ENCODE results near the gene SEMA4D.

DNA sequence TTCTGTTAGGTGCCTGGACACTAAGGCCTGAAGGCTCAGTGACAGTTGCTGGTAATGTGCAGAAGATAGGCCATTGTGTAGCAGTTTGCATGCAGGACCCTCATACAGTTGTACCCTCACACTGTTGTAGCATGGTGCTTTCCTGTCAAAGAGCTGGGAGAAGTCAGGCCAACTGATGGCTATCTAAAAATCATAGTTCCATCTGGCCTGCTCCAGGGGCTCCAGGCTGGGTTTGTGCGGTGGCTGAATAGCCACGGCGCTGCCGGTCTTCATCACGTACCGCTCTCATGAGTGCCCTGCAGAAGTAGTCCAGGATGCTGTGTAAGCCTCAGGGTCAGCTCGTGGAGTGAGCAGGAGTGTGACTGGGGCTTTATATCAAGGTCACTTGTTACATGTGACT lies 167.4 kb downstream of the SEMA4D start:
- TF ChIP-seq, protein P1, sequence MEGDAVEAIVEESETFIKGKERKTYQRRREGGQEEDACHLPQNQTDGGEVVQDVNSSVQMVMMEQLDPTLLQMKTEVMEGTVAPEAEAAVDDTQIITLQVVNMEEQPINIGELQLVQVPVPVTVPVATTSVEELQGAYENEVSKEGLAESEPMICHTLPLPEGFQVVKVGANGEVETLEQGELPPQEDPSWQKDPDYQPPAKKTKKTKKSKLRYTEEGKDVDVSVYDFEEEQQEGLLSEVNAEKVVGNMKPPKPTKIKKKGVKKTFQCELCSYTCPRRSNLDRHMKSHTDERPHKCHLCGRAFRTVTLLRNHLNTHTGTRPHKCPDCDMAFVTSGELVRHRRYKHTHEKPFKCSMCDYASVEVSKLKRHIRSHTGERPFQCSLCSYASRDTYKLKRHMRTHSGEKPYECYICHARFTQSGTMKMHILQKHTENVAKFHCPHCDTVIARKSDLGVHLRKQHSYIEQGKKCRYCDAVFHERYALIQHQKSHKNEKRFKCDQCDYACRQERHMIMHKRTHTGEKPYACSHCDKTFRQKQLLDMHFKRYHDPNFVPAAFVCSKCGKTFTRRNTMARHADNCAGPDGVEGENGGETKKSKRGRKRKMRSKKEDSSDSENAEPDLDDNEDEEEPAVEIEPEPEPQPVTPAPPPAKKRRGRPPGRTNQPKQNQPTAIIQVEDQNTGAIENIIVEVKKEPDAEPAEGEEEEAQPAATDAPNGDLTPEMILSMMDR (IDR thresholded peaks at IDR 0.05), result no peak
- TF ChIP-seq POLR2AphosphoS5 (IDR thresholded peaks at IDR 0.05), result no peak
